H1 (cell line): ENCODE data around the gene GPD1L. TPM values are rescaled to one million over a fixed set of nuclear protein-coding genes. Genes with fewer than 3 reads are reported as not detected.

Experiments
- CTCF ChIA-PET: fragments of 300-600 bp; sonication (Branson Sonifier 250); formaldehyde crosslinking; loops from one replicate; lab custom pipeline; 2021; ENCODE audit not compliant: partially characterized antibody; lab: Charles Lee
- POLR2A ChIA-PET: fragments of 300-600 bp; sonication (Branson Sonifier 250); formaldehyde crosslinking; loops from one replicate; lab custom pipeline; 2021; ENCODE audit warnings: inconsistent platforms; ENCODE audit not compliant: partially characterized antibody; lab: Charles Lee
- DNase-seq, 2 experiments: peaks; one replicate each; pipeline versions ENCODE4 v3.0.0 to v3.0.0-alpha.2; 2010 to 2022; ENCODE audit warnings: low spot score in 2 of 2, low read depth in 1 of 2, mixed read lengths in 1 of 2
- FAIRE-seq: peaks from 2 replicates; lab custom pipeline; 2011; peaks lifted over from hg19 to GRCh38; lab: Jason Lieb, UNC
- H2AFZ ChIP-seq: 2 replicates; pipeline ENCODE4 v1.8.1; 2012; ENCODE audit warnings: low read length, inconsistent platforms
- H2AK5ac ChIP-seq: 2 replicates; pipeline ENCODE4 v1.6.1; 2013; ENCODE audit warnings: low read depth, low read length
- H2BK120ac ChIP-seq: replicated peaks from 2 replicates; pipeline ENCODE3; 2013; ENCODE audit warnings: low read depth, low read length, inconsistent platforms
- H2BK12ac ChIP-seq: 2 replicates; pipeline ENCODE4 v1.6.1; 2013; ENCODE audit warnings: low read depth, low read length
- H2BK15ac ChIP-seq: 2 replicates; pipeline ENCODE4 v1.6.1; 2013; ENCODE audit warnings: low read length
- H2BK20ac ChIP-seq: 2 replicates; pipeline ENCODE4 v1.6.1; 2013; ENCODE audit warnings: low read length
- H2BK5ac ChIP-seq: 2 replicates; pipeline ENCODE4 v1.6.1; 2013; ENCODE audit warnings: low read depth, low read length
- H3K14ac ChIP-seq: 2 replicates; pipeline ENCODE4 v1.6.1; 2013; ENCODE audit warnings: inconsistent platforms; ENCODE audit not compliant: insufficient read length
- H3K18ac ChIP-seq: 2 replicates; pipeline ENCODE4 v1.6.1; 2013; ENCODE audit warnings: low read length; ENCODE audit errors: extremely low read depth
- H3K23ac ChIP-seq: 2 replicates; pipeline ENCODE4 v1.6.1; 2013; ENCODE audit warnings: inconsistent platforms; ENCODE audit not compliant: insufficient read length
- H3K23me2 ChIP-seq: 2 replicates; pipeline ENCODE4 v1.6.1; 2013; ENCODE audit warnings: low read depth, low read length
- H3K27ac ChIP-seq: 2 replicates; pipeline ENCODE4 v1.6.1; 2011; ENCODE audit warnings: low read depth, low read length, inconsistent platforms
- H3K27me3 ChIP-seq, 4 experiments: replicated peaks in 1 of 4; 1 replicate in 1 of 4; 2 replicates in 3 of 4; pipeline versions ENCODE4 v1.6.1 to v1.8.1; 2011 to 2013; ENCODE audit warnings: low read length in 3 of 4, mild to moderate bottlenecking in 3 of 4, inconsistent platforms in 2 of 4, mixed read lengths in 2 of 4, moderate library complexity in 1 of 4; ENCODE audit not compliant: control insufficient read depth in 3 of 4, insufficient read depth in 3 of 4; ENCODE audit errors: extremely low read depth in 1 of 4
- H3K36me3 ChIP-seq, 4 experiments: 2 replicates each; pipeline versions ENCODE4 v1.6.1 to v1.8.1; 2011 to 2013; ENCODE audit warnings: mild to moderate bottlenecking in 4 of 4, low read length in 3 of 4, moderate library complexity in 2 of 4, control low read depth in 1 of 4, inconsistent platforms in 1 of 4; ENCODE audit not compliant: insufficient read depth in 4 of 4, control insufficient read depth in 2 of 4
- H3K4ac ChIP-seq: replicated peaks from 2 replicates; pipeline ENCODE3; 2013; ENCODE audit warnings: low read length, low read depth, mixed read lengths, inconsistent platforms; ENCODE audit not compliant: insufficient read length
- H3K4me1 ChIP-seq, 4 experiments: replicated peaks in 1 of 4; 1 replicate in 1 of 4; 2 replicates in 3 of 4; pipeline versions ENCODE4 v1.6.1 to v1.8.1; 2011 to 2013; ENCODE audit warnings: low read length in 3 of 4, inconsistent platforms in 2 of 4, mixed read lengths in 1 of 4; ENCODE audit not compliant: insufficient read depth in 4 of 4, control insufficient read depth in 3 of 4
- H3K4me2 ChIP-seq, 2 experiments: 2 replicates each; pipeline versions ENCODE4 v1.6.1 to v1.8.1; 2011 to 2013; ENCODE audit warnings: low read depth in 2 of 2, low read length in 2 of 2, control low read depth in 1 of 2, inconsistent platforms in 1 of 2, mild to moderate bottlenecking in 1 of 2; ENCODE audit not compliant: insufficient read depth in 1 of 2
- H3K4me3 ChIP-seq, 4 experiments: fragments of 200-600, 300-600 bp in 1 of 4; sonication (generic), shearing (Covaris generic), sonication (Bioruptor Twin) in 1 of 4; 2 replicates each; pipeline versions ENCODE4 v1.5.1 to v1.8.1; 2011 to 2016; ENCODE audit warnings: low read length in 4 of 4, low read depth in 3 of 4, control low read depth in 2 of 4, inconsistent platforms in 2 of 4, mild to moderate bottlenecking in 2 of 4, mixed read lengths in 1 of 4, moderate library complexity in 1 of 4; ENCODE audit not compliant: insufficient read depth in 2 of 4; ENCODE audit errors: extremely low read depth in 1 of 4
- H3K56ac ChIP-seq: replicated peaks from 2 replicates; pipeline ENCODE3; 2013; ENCODE audit warnings: low read depth, mild to moderate bottlenecking, mixed read lengths, low read length, inconsistent platforms; ENCODE audit not compliant: insufficient read length
- H3K79me1 ChIP-seq: 2 replicates; pipeline ENCODE4 v1.6.1; 2013; ENCODE audit warnings: low read depth, low read length, control low read depth
- H3K79me2 ChIP-seq, 2 experiments: 2 replicates each; pipeline versions ENCODE4 v1.6.1 to v1.8.1; 2012 to 2013; ENCODE audit warnings: low read length in 2 of 2, mild to moderate bottlenecking in 2 of 2, inconsistent platforms in 1 of 2; ENCODE audit not compliant: insufficient read depth in 2 of 2, control insufficient read depth in 1 of 2
- H3K9ac ChIP-seq, 4 experiments: replicated peaks in 1 of 4; 1 replicate in 1 of 4; 2 replicates in 3 of 4; pipeline versions ENCODE4 v1.6.1 to v1.8.1; 2011 to 2013; ENCODE audit warnings: low read depth in 3 of 4, low read length in 3 of 4, control low read depth in 2 of 4, mild to moderate bottlenecking in 2 of 4, moderate library complexity in 2 of 4, inconsistent platforms in 1 of 4; ENCODE audit errors: extremely low read depth in 1 of 4
- H3K9me3 ChIP-seq, 2 experiments: 2 replicates each; pipeline versions ENCODE4 v1.6.1 to v1.8.1; 2012 to 2013; ENCODE audit warnings: mild to moderate bottlenecking in 2 of 2, moderate library complexity in 2 of 2, control low read depth in 1 of 2, inconsistent platforms in 1 of 2, low read depth in 1 of 2, low read length in 1 of 2, mixed read lengths in 1 of 2; ENCODE audit not compliant: insufficient read depth in 2 of 2
- H4K20me1 ChIP-seq, 2 experiments: replicated peaks in 1 of 2; 2 replicates each; pipeline versions ENCODE3 to v1.8.1; 2011 to 2013; ENCODE audit warnings: inconsistent platforms in 2 of 2, low read length in 2 of 2, mild to moderate bottlenecking in 1 of 2; ENCODE audit not compliant: insufficient read depth in 2 of 2, control insufficient read depth in 1 of 2
- H4K5ac ChIP-seq: 2 replicates; pipeline ENCODE4 v1.6.1; 2013; ENCODE audit warnings: low read length, low read depth, mixed read lengths, inconsistent platforms; ENCODE audit not compliant: insufficient read length
- H4K8ac ChIP-seq: 2 replicates; pipeline ENCODE4 v1.8.0; 2013; ENCODE audit warnings: mild to moderate bottlenecking, moderate library complexity, low read length, inconsistent platforms; ENCODE audit not compliant: insufficient read depth; ENCODE audit errors: extremely low read depth
- H4K91ac ChIP-seq: replicated peaks from 2 replicates; pipeline ENCODE3; 2013; ENCODE audit warnings: low read length, mixed read lengths, inconsistent platforms; ENCODE audit not compliant: insufficient read length
- CHD1 ChIP-seq: IDR thresholded peaks from 2 replicates; pipeline ENCODE4 v1.6.1; 2012; ENCODE audit warnings: low read depth, low read length, improper control_type of control experiment
- FOSL1 ChIP-seq: IDR thresholded peaks from 2 replicates; pipeline ENCODE4 v1.6.1; 2011; ENCODE audit warnings: mild to moderate bottlenecking, low read depth, low read length, moderate library complexity; ENCODE audit not compliant: insufficient read depth
- JUND ChIP-seq: IDR thresholded peaks from 2 replicates; pipeline ENCODE4 v1.6.1; 2011; ENCODE audit warnings: mild to moderate bottlenecking, improper control_type of control experiment, low read length
- SIN3A ChIP-seq, 2 experiments: IDR thresholded peaks in 1 of 2; conservative IDR thresholded peaks in 1 of 2; 2 replicates each; pipeline ENCODE4 v1.6.1; 2011 to 2012; ENCODE audit warnings: low read length in 2 of 2, improper control_type of control experiment in 1 of 2, low read depth in 1 of 2, mild to moderate bottlenecking in 1 of 2
- SUZ12 ChIP-seq: fragments of 200-600 bp; sonication (generic); IDR thresholded peaks from 2 replicates; pipeline ENCODE4 v1.6.1; 2012; ENCODE audit warnings: mild to moderate bottlenecking, inconsistent platforms, low read length, moderate library complexity, mixed read lengths
- WGBS, 2 experiments: shearing (Covaris generic) in 1 of 2; methylation state at CpG; one replicate each; pipeline versions ENCODE4 v1.1.6 to v1.1.7; 2013 to 2015; ENCODE audit warnings: low lambda C conversion rate in 2 of 2, mixed read lengths in 2 of 2, inconsistent platforms in 1 of 2, low coverage in 1 of 2, missing lambda C conversion rate in 1 of 2; ENCODE audit not compliant: insufficient replicate concordance in 2 of 2, insufficient coverage in 1 of 2, insufficient read length in 1 of 2; ENCODE audit errors: extremely low coverage in 1 of 2, missing lambda C conversion rate in 1 of 2; 5-methylcytosine and 5-hydroxymethylcytosine counted together
- polyA plus RNA-seq, 7 experiments: library from polyadenylated mRNA; depleted of rRNA in 3 of 7; stranded (reverse) in 5 of 7; unstranded in 2 of 7; fragments of >200 nt in 5 of 7; fragments of 200-250 nt in 2 of 7; gene quantifications; 1 replicate in 5 of 7; 2 replicates in 1 of 7; 4 replicates in 1 of 7; pipeline versions ENCODE4 v1.2.1 to v1.2.3, GENCODE V29; 2011 to 2013; ENCODE audit warnings: missing spikeins in 2 of 7, mixed read lengths in 2 of 7
- total RNA-seq: library from RNA; stranded (reverse); fragmentation: NEBNext Ultra II Directional; extraction: Animal tissue kit (Norgen Biotek cat#: 25700); gene quantifications from 2 replicates; pipeline ENCODE4 v1.2.1, GENCODE V29; 2021

GPD1L gene
- total and polyA plus RNA-seq, 2 of the 8 experiments (the other 6 are each of a cell fraction or from before 2014, with no cell fraction given): 2.4 to 8.4 TPM

GRCh38 chr3:32160706-32161214 is 54.3 kb downstream of the GPD1L start:
- no peak for FAIRE-seq
- H4K8ac ChIP-seq: no peak overlapping the region
- H3K27ac ChIP-seq: no peak overlapping the region
- H2AK5ac ChIP-seq: no peak overlapping the region
- WGBS, 2 experiments: 84% methylated on average over 3 of the region's 3 CpGs; no CpG with 5 or more reads in 1 of the 2 experiments
- no peaks in the 10 kb centered on the region for H4K20me1 ChIP-seq
- no peaks in the 10 kb centered on the region for H3K79me1 ChIP-seq
- H3K56ac ChIP-seq: no peak overlapping the region
- H3K4ac ChIP-seq: no peak overlapping the region
- ChIA-PET POLR2A (no interaction called here), CTCF (interaction anchor here (0.7 to 1.3 kb wide), 3 partner anchors 15 to 18 kb away, joined by 3 to 5 read pairs (median 4); no protein-coding TSS in a partner anchor)
- H3K4me2 ChIP-seq: no peak overlapping the region
- no peaks in the 10 kb centered on the region for H3K27me3 ChIP-seq
- no peak overlapping the region for H4K5ac ChIP-seq
- TF ChIP-seq FOSL1 (no peak), SUZ12 (no peak), SIN3A (conservative IDR thresholded peaks at IDR 0.05 in 1 of 2, IDR thresholded peaks at IDR 0.05 in 1 of 2; ENCODE audit: low read depth in 1 of 2, low read length in 2 of 2) (no peak), JUND (no peak), CHD1 (no peak)
- peaks cover 2% of the 10 kb centered on the region; the same call in 1 of the 2 replicates for H3K23me2 ChIP-seq
- no peak overlapping the region for H2BK15ac ChIP-seq
- no peak overlapping the region for H3K9ac ChIP-seq
- H3K9me3 ChIP-seq: 0 out of 4 replicates have a peak, but pooled peaks cover 0 to 4% of the 10 kb centered on the region in 2 experiments
- H2AFZ ChIP-seq: no peak overlapping the region
- 0 out of 8 replicates have a peak, but pooled peaks cover 0 to 3% (median under 1%) of the 10 kb centered on the region in 4 experiments for H3K36me3 ChIP-seq
- H3K23ac ChIP-seq: no peak overlapping the region
- no peak overlapping the region for H2BK5ac ChIP-seq
- H4K91ac ChIP-seq: no peak overlapping the region
- no peak overlapping the region for H2BK120ac ChIP-seq
- H3K18ac ChIP-seq: no peak overlapping the region
- H3K14ac ChIP-seq: no peak overlapping the region
- no peak overlapping the region for H3K4me3 ChIP-seq
- H2BK12ac ChIP-seq: no peak overlapping the region
- no peaks in the 10 kb centered on the region; a peak in 1 of 7 replicates for H3K4me1 ChIP-seq
- no peaks in the 10 kb centered on the region for H3K79me2 ChIP-seq
- H2BK20ac ChIP-seq: no peak overlapping the region
- DNase-seq: no peak
